ENCODE results near the gene IKZF3. TPM values are rescaled to one million over a fixed set of nuclear protein-coding genes. Genes with fewer than 3 reads are reported as not detected.
"Not testable (repeated sequence)": the region's sequence is repeated elsewhere in the genome, so short reads cannot be mapped to it uniquely, and the experiment has no call there.

IKZF3 gene
- total RNA-seq, 1 donor: 0.81 TPM

GRCh38 chr17:39725923-39726322 is 138.2 kb downstream of the IKZF3 start:
- not testable (repeated sequence) for DNase-seq (ENCODE audit: low read depth in 2 of 3, low spot score in 2 of 3)

DNA sequence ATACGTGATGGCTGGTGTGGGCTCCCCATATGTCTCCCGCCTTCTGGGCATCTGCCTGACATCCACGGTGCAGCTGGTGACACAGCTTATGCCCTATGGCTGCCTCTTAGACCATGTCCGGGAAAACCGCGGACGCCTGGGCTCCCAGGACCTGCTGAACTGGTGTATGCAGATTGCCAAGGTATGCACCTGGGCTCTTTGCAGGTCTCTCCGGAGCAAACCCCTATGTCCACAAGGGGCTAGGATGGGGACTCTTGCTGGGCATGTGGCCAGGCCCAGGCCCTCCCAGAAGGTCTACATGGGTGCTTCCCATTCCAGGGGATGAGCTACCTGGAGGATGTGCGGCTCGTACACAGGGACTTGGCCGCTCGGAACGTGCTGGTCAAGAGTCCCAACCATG is 139.4 kb downstream of the IKZF3 start:
- no peak for DNase-seq (ENCODE audit: low read depth in 2 of 3, low spot score in 2 of 3)

- no peak for DNase-seq (ENCODE audit: low read depth in 2 of 3, low spot score in 2 of 3)
Observed at GRCh38 chr17:39722965-39723848, 140.9 kb downstream of the IKZF3 start.

- no peak for DNase-seq (ENCODE audit: low read depth in 2 of 3, low spot score in 2 of 3)
Observed at GRCh38 chr17:39722104-39722503, 142.0 kb downstream of the IKZF3 start.

GRCh38 chr17:39719563-39720355 is 144.4 kb downstream of the IKZF3 start:
- no peak for DNase-seq (ENCODE audit: low read depth in 2 of 3, low spot score in 2 of 3)

DNA sequence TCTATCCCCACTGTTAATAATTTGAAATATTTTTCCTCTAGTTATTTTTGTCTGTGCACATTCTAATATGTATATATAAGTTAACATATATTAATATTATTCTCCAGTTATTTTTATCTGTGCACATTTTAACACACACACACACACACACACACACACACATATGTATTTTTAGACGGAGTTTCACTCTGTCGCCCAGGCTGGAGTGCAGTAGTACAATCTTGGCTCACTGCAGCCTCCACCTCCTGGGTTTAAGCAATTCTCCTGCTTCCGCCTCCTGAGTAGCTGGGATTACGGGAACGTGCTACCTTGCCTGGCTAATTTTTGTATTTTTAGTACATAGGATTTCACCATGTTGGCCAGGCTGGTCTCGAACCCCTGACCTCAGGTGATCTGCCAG is 146.5 kb downstream of the IKZF3 start:
- no peak for DNase-seq (ENCODE audit: low read depth in 2 of 3, low spot score in 2 of 3)

DNA sequence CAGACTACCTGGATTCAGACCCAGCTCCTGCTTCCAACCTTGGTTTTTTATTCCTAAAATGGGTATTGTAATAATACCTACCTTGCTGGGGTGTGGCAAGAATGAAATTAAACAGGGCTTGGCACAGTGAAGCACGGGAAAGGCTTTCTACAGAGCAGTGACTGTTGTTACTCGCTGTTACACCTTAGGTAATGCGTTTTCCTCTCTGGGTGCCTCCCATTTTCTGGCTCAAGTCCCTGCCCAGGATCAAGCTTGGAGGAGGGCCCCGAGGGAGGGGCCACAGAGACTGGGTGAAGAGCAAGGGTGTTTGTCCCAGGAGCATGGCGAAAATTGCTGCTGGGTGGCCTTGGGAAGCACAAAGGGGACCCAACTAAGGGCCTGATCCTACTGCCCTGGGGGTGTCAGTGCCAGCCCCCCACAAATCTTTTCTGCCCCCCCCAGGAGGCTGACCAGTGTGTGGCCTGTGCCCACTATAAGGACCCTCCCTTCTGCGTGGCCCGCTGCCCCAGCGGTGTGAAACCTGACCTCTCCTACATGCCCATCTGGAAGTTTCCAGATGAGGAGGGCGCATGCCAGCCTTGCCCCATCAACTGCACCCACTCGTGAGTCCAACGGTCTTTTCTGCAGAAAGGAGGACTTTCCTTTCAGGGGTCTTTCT is 147.1 kb downstream of the IKZF3 start:
- no peak for DNase-seq (ENCODE audit: low read depth in 2 of 3, low spot score in 2 of 3)

DNA sequence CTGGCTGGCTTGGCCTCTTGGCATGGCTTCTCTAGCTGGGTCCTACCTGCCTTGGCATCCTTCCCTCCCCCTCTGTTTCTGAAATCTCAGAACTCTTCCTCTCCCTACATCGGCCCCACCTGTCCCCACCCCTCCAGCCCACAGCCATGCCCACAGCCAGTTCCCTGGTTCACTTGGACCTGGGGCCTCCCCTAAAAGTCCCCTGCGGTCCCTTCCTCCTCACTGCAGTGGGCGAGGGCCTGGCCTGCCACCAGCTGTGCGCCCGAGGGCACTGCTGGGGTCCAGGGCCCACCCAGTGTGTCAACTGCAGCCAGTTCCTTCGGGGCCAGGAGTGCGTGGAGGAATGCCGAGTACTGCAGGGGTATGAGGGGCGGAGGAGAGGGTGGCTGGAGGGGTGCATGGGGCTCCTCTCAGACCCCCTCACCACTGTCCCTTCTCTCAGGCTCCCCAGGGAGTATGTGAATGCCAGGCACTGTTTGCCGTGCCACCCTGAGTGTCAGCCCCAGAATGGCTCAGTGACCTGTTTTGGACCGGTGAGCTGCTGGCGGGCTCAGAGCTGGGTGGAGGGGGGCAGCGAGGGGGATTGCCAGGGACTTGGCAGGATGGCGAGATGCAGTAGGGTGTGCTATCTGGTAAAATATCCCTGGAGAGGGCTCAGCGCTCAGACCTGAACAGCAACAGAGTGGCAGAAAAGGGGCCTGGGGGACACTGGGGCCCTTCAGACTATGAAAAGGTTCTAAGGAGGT is 147.9 kb downstream of the IKZF3 start:
- no peak for DNase-seq (ENCODE audit: low read depth in 2 of 3, low spot score in 2 of 3)

GRCh38 chr17:39715375-39716072 is 148.6 kb downstream of the IKZF3 start:
- no peak for DNase-seq (ENCODE audit: low read depth in 2 of 3, low spot score in 2 of 3)

- DNase-seq (ENCODE audit: low read depth in 2 of 3, low spot score in 2 of 3): no peak
Observed at GRCh38 chr17:39714234-39714633, 149.9 kb downstream of the IKZF3 start.

DNA sequence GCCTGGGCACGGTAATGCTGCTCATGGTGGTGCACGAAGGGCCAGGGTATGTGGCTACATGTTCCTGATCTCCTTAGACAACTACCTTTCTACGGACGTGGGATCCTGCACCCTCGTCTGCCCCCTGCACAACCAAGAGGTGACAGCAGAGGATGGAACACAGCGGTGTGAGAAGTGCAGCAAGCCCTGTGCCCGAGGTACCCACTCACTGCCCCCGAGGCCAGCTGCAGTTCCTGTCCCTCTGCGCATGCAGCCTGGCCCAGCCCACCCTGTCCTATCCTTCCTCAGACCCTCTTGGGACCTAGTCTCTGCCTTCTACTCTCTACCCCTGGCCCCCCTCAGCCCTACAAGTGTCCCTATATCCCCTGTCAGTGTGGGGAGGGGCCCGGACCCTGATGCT is 152.3 kb downstream of the IKZF3 start:
- no peak for DNase-seq (ENCODE audit: low read depth in 2 of 3, low spot score in 2 of 3)

DNA sequence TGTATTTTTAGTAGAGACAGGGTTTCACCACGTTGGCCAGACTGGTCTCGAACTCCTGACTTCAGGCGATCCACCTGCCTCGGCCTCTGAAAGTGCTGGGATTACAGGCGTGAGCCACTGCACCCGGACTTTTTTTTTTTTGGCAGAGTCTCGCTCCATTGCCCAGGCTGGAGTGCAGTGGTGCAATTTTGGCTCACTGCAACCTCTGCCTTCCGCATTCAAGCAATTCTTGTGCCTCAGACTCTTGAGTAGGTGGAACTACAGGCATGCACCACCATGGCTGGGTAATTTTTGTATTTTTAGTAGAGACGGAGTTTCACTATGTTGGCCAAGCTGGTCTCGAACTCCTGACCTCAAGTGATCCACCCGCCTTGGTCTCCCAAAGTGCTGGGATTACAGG is 153.0 kb downstream of the IKZF3 start:
- not testable (repeated sequence) for DNase-seq (ENCODE audit: low read depth in 2 of 3, low spot score in 2 of 3)

- no peak for DNase-seq (ENCODE audit: low read depth in 2 of 3, low spot score in 2 of 3)
Observed at GRCh38 chr17:39709998-39710964, 153.8 kb downstream of the IKZF3 start.

DNA sequence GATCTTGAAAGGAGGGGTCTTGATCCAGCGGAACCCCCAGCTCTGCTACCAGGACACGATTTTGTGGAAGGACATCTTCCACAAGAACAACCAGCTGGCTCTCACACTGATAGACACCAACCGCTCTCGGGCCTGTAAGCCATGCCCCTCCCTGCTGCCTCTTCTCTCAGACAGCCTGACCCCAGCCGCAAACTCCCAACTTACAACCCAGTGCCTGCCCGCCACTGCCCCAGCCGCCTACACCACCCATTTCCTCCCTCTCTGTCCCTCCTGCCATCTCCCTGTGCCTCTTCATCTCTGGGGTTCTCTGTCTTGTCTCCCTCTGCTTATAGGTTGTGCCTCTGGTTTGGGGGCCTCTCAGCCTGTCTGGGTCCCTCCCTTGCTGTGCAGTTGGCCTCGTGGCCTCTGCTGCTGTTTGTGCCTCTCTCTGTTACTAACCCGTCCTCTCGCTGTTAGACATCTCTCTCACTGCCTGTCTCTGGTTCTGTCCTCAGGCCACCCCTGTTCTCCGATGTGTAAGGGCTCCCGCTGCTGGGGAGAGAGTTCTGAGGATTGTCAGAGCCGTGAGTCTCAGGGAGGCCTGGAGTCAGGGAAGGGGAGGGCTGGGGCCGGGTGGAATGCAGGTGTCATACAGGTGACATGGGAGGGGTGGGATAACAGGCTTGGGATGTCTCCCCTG is 154.7 kb downstream of the IKZF3 start:
- no peak for DNase-seq (ENCODE audit: low read depth in 2 of 3, low spot score in 2 of 3)
